SK-N-SH treated with all-trans-retinoic acid at 6 μM for 48 hours (cell line): ENCODE data around the gene SLC26A8.

Experiments used
- ATAC-seq: fragments of 200-7000 bp; cut with Tn5 transposase; 3 replicates; pipeline ENCODE4 v1.9.1; 2020; ENCODE audit warnings: mild to moderate bottlenecking, moderate library complexity
- BACH2 ChIP-seq: fragments of 250-450 bp; sonication (Bioruptor Pico); IDR thresholded peaks from 2 replicates; pipeline ENCODE4 v1.9.0; 2021; ENCODE audit warnings: mild to moderate bottlenecking, borderline replicate concordance
- CREB5 ChIP-seq: fragments of 250-450 bp; sonication (Bioruptor Pico); IDR thresholded peaks from 2 replicates; pipeline ENCODE4 v1.5.1; 2020; ENCODE audit warnings: low read depth, mild to moderate bottlenecking, moderate library complexity
- CSDC2 ChIP-seq: fragments of 250-450 bp; sonication (Bioruptor Pico); IDR thresholded peaks from 2 replicates; pipeline ENCODE4 v1.5.0; 2020; ENCODE audit warnings: mild to moderate bottlenecking, moderate library complexity
- CSRNP3 ChIP-seq: fragments of 250-450 bp; sonication (Bioruptor Pico); IDR thresholded peaks from 2 replicates; pipeline ENCODE4 v1.5.1; 2021; ENCODE audit warnings: mild to moderate bottlenecking, moderate library complexity
- ESRRG ChIP-seq: fragments of 250-450 bp; sonication (Bioruptor Pico); IDR thresholded peaks from 2 replicates; pipeline ENCODE4 v1.6.1; 2021; ENCODE audit warnings: mild to moderate bottlenecking
- GLIS3 ChIP-seq: fragments of 250-450 bp; sonication (Bioruptor Pico); IDR thresholded peaks from 2 replicates; pipeline ENCODE4 v1.5.0; 2020; ENCODE audit warnings: mild to moderate bottlenecking, moderate library complexity
- ISL1 ChIP-seq: fragments of 250-450 bp; sonication (Bioruptor Pico); IDR thresholded peaks from 2 replicates; pipeline ENCODE4 v2.1.2; 2022; ENCODE audit warnings: mild to moderate bottlenecking, moderate library complexity
- OSR1 ChIP-seq: fragments of 250-450 bp; sonication (Bioruptor Pico); IDR thresholded peaks from 2 replicates; pipeline ENCODE4 v1.8.0; 2022; ENCODE audit warnings: moderate library complexity, mild to moderate bottlenecking, inconsistent platforms
- PATZ1 ChIP-seq: fragments of 250-450 bp; sonication (Bioruptor Pico); IDR thresholded peaks from 2 replicates; pipeline ENCODE4 v1.8.0; 2020; ENCODE audit warnings: mild to moderate bottlenecking, moderate library complexity, borderline replicate concordance
- PPARA ChIP-seq: fragments of 250-450 bp; sonication (Bioruptor Pico); IDR thresholded peaks from 2 replicates; pipeline ENCODE4 v1.5.0; 2020; ENCODE audit warnings: mild to moderate bottlenecking, borderline replicate concordance
- RARB ChIP-seq: fragments of 250-450 bp; sonication (Bioruptor Pico); IDR thresholded peaks from 2 replicates; pipeline ENCODE4 v1.8.0; 2021; ENCODE audit warnings: mild to moderate bottlenecking, moderate library complexity
- SNAI2 ChIP-seq: fragments of 250-450 bp; sonication (Bioruptor Pico); IDR thresholded peaks from 2 replicates; pipeline ENCODE4 v1.5.0; 2020; ENCODE audit warnings: mild to moderate bottlenecking, moderate library complexity
- TCF4 ChIP-seq: fragments of 250-450 bp; sonication (Bioruptor Pico); IDR thresholded peaks from 2 replicates; pipeline ENCODE4 v1.8.0; 2021; ENCODE audit warnings: mild to moderate bottlenecking, moderate library complexity, borderline replicate concordance
- TOX ChIP-seq: fragments of 250-450 bp; sonication (Bioruptor Pico); IDR thresholded peaks from 2 replicates; pipeline ENCODE4 v1.8.0; 2021; ENCODE audit warnings: mild to moderate bottlenecking, moderate library complexity, borderline replicate concordance
- TSHZ2 ChIP-seq: fragments of 250-450 bp; sonication (Bioruptor Pico); IDR thresholded peaks from 2 replicates; pipeline ENCODE4 v1.5.0; 2020; ENCODE audit warnings: mild to moderate bottlenecking, moderate library complexity
- ZC3H10 ChIP-seq: fragments of 250-450 bp; sonication (Bioruptor Pico); IDR thresholded peaks from 2 replicates; pipeline ENCODE4 v1.5.1; 2021; ENCODE audit warnings: mild to moderate bottlenecking, moderate library complexity
- ZFP3 ChIP-seq: fragments of 250-450 bp; sonication (Bioruptor Pico); IDR thresholded peaks from 2 replicates; pipeline ENCODE4 v1.5.0; 2020; ENCODE audit warnings: mild to moderate bottlenecking, moderate library complexity
- ZFP30 ChIP-seq: fragments of 450-650 bp; formaldehyde crosslinking; IDR thresholded peaks from 2 replicates; pipeline ENCODE4 v1.5.0; 2022; ENCODE audit warnings: mild to moderate bottlenecking, moderate library complexity
- ZNF565 ChIP-seq: fragments of 450-650 bp; formaldehyde crosslinking; conservative IDR thresholded peaks from 2 replicates; pipeline ENCODE4 v1.5.0; 2020; ENCODE audit warnings: low read depth, mild to moderate bottlenecking, moderate library complexity
- ZNF70 ChIP-seq: fragments of 450-650 bp; formaldehyde crosslinking; IDR thresholded peaks from 2 replicates; pipeline ENCODE4 v1.5.0; 2020; ENCODE audit warnings: mild to moderate bottlenecking, moderate library complexity
- ZNF8 ChIP-seq: fragments of 450-650 bp; formaldehyde crosslinking; IDR thresholded peaks from 2 replicates; pipeline ENCODE4 v1.5.0; 2020; ENCODE audit warnings: mild to moderate bottlenecking, moderate library complexity

The SLC26A8 gene

GRCh38 chr6:36049582-36049981 is 25.1 kb upstream of the SLC26A8 start:
- no peak for TF ChIP-seq TCF4 (CRISPR knock-in tag)
- TF ChIP-seq PATZ1 (CRISPR knock-in tag) = no peak
- TF ChIP-seq OSR1 (CRISPR knock-in tag) = no peak
- no peak for TF ChIP-seq SNAI2 (CRISPR knock-in tag)
- no peak for TF ChIP-seq TOX
- TF ChIP-seq CREB5 (CRISPR knock-in tag) = no peak
- no peak for TF ChIP-seq ISL1
- TF ChIP-seq ZC3H10 (CRISPR knock-in tag) = no peak
- no peak for TF ChIP-seq ZNF70 (CRISPR knock-in tag)
- TF ChIP-seq RARB (CRISPR knock-in tag) = no peak
- no peak for TF ChIP-seq GLIS3
- no peak for TF ChIP-seq ZFP30 (CRISPR knock-in tag)
- no peak for ATAC-seq

GRCh38 chr6:36042618-36043260 is 18.3 kb upstream of the SLC26A8 start:
- ATAC-seq = no peak
- TF ChIP-seq ZC3H10 (CRISPR knock-in tag) (no peak), ESRRG (CRISPR knock-in tag) (no peak), ZNF565 (CRISPR knock-in tag) (no peak), TSHZ2 (CRISPR knock-in tag) (no peak), PATZ1 (CRISPR knock-in tag) (no peak), ZFP3 (CRISPR knock-in tag) (no peak), RARB (CRISPR knock-in tag) (no peak), CSRNP3 (CRISPR knock-in tag) (no peak), SNAI2 (CRISPR knock-in tag) (no peak), ISL1 (no peak), CREB5 (CRISPR knock-in tag) (no peak), BACH2 (no peak), TCF4 (CRISPR knock-in tag) (no peak), ZNF70 (CRISPR knock-in tag) (no peak), PPARA (CRISPR knock-in tag) (no peak)

- TF ChIP-seq ZNF565 (CRISPR knock-in tag) (no peak), ZFP30 (CRISPR knock-in tag) (no peak), TCF4 (CRISPR knock-in tag) (no peak), CSDC2 (no peak), GLIS3 (no peak), RARB (CRISPR knock-in tag) (no peak), ISL1 (no peak), ZNF70 (CRISPR knock-in tag) (no peak), TSHZ2 (CRISPR knock-in tag) (no peak), ZNF8 (no peak), CSRNP3 (CRISPR knock-in tag) (no peak)
- ATAC-seq = no peak
These were observed 16.5 kb upstream of the SLC26A8 start for GRCh38 chr6:36040958-36041357.
